ENCODE results near the gene SULT1B1.
"Not testable (repeated sequence)": the region's sequence is repeated elsewhere in the genome, so short reads cannot be mapped to it uniquely, and the experiment has no call there.

The SULT1B1 gene

GRCh38 chr4:69760455-69760854, at the start of gene SULT1B1:
SULT1B1 (minus strand) TSS chr4:69760620; CDS start chr4:69755217, 5,403 bp downstream.
- DNase-seq: peak; percentile 43 to 55 (median 50)

- DNase-seq: no peak
Measured at GRCh38 chr4:69800599-69800998, 40.2 kb upstream of the SULT1B1 start.

GRCh38 chr4:69799337-69799736, 38.9 kb upstream of the SULT1B1 start:
- DNase-seq: no peak

- no peak for DNase-seq
Measured at GRCh38 chr4:69793732-69794131, 33.3 kb upstream of the SULT1B1 start.

- DNase-seq: no peak
Measured at GRCh38 chr4:69787879-69788278, 27.5 kb upstream of the SULT1B1 start.

- DNase-seq: no peak
Measured at GRCh38 chr4:69786547-69786946, 26.1 kb upstream of the SULT1B1 start.

GRCh38 chr4:69785211-69785831, 24.9 kb upstream of the SULT1B1 start:
- no peak for DNase-seq

- DNase-seq: no peak
Measured at GRCh38 chr4:69782651-69783310, 22.4 kb upstream of the SULT1B1 start.

GRCh38 chr4:69781458-69782418, 21.3 kb upstream of the SULT1B1 start:
- DNase-seq: no peak

GRCh38 chr4:69780141-69780540, 19.7 kb upstream of the SULT1B1 start:
- DNase-seq: no peak

GRCh38 chr4:69776696-69777095, 16.3 kb upstream of the SULT1B1 start:
- no peak for DNase-seq

- DNase-seq: no peak
Measured at GRCh38 chr4:69775321-69775867, 15.0 kb upstream of the SULT1B1 start.

- no peak for DNase-seq
Measured at GRCh38 chr4:69773484-69773883, 13.1 kb upstream of the SULT1B1 start.

GRCh38 chr4:69768554-69768953, 8.1 kb upstream of the SULT1B1 start:
- DNase-seq: not testable (repeated sequence)

GRCh38 chr4:69765751-69766150, 5.3 kb upstream of the SULT1B1 start:
- no peak for DNase-seq

- DNase-seq: peak in 2 of 3 donors; percentile 12 to 33
Measured at GRCh38 chr4:69764311-69764710, 3.9 kb upstream of the SULT1B1 start.

- no peak for DNase-seq
Measured at GRCh38 chr4:69763233-69763632, 2.8 kb upstream of the SULT1B1 start.

GRCh38 chr4:69759189-69759604, 1.2 kb downstream of the SULT1B1 start:
- DNase-seq: peak; percentile 13 to 39 (median 26)

- no peak for DNase-seq
Measured at GRCh38 chr4:69757464-69757863, 3.0 kb downstream of the SULT1B1 start.

GRCh38 chr4:69754926-69755580, 5.4 kb downstream of the SULT1B1 start:
- DNase-seq: no peak

- no peak for DNase-seq
Measured at GRCh38 chr4:69753686-69754085, 6.7 kb downstream of the SULT1B1 start.

- DNase-seq: no peak
Measured at GRCh38 chr4:69750346-69750745, 10.1 kb downstream of the SULT1B1 start.

GRCh38 chr4:69749771-69750170, 10.6 kb downstream of the SULT1B1 start:
- peak; percentile 13 to 64 (median 54) for DNase-seq
